GM18517 (cell line): Measurements from ENCODE around the gene KIN.
A peak's percentile ranks its signal among the peaks of the same experiment; 100 is the strongest.
"Not testable (repeated sequence)": the region's sequence is repeated elsewhere in the genome, so short reads cannot be mapped to it uniquely, and the experiment has no call there.

ENCODE experiments used
- ATAC-seq: cut with Tn5 transposase; IDR thresholded peaks from one replicate; pipeline ENCODE4 v1.9.1; 2021; ENCODE audit warnings: mild to moderate bottlenecking, moderate library complexity; ENCODE audit not compliant: unreplicated experiment

KIN gene

GRCh38 chr10:7795605-7796004, 7.8 kb upstream of the KIN start:
- ATAC-seq, result no peak

- ATAC-seq, result no peak
These were observed 6.6 kb upstream of the KIN start for GRCh38 chr10:7794251-7795026.

GRCh38 chr10:7792541-7792940, 4.7 kb upstream of the KIN start:
- no peak for ATAC-seq

GRCh38 chr10:7789390-7789789, 1.6 kb upstream of the KIN start:
- no peak for ATAC-seq

GRCh38 chr10:7788639-7789286, 970 bp upstream of the KIN start:
- ATAC-seq, result peak; percentile 22

- ATAC-seq, result no peak
These were observed 490 bp downstream of the KIN start for GRCh38 chr10:7787150-7787856.

- ATAC-seq, result no peak
These were observed 1.4 kb downstream of the KIN start for GRCh38 chr10:7786430-7786829.

- not testable (repeated sequence) for ATAC-seq
These were observed 5.6 kb downstream of the KIN start for GRCh38 chr10:7782194-7782593.

- ATAC-seq, result no peak
These were observed 11.0 kb downstream of the KIN start for GRCh38 chr10:7776777-7777176.

GRCh38 chr10:7773845-7774801, 13.7 kb downstream of the KIN start:
- ATAC-seq, result no peak

GRCh38 chr10:7768417-7768816, 19.4 kb downstream of the KIN start:
- no peak for ATAC-seq

GRCh38 chr10:7767209-7767608, 20.6 kb downstream of the KIN start:
- no peak for ATAC-seq

GRCh38 chr10:7766241-7766640, 21.6 kb downstream of the KIN start:
- no peak for ATAC-seq

GRCh38 chr10:7763929-7764328, 23.9 kb downstream of the KIN start:
- no peak for ATAC-seq

GRCh38 chr10:7756360-7756992, 31.3 kb downstream of the KIN start:
- no peak for ATAC-seq

- no peak for ATAC-seq
These were observed 32.7 kb downstream of the KIN start for GRCh38 chr10:7755103-7755502.

GRCh38 chr10:7752251-7752650, 35.5 kb downstream of the KIN start:
- no peak for ATAC-seq

- ATAC-seq, result no peak
These were observed 37.6 kb downstream of the KIN start for GRCh38 chr10:7750222-7750621.

GRCh38 chr10:7748637-7749036, 39.2 kb downstream of the KIN start:
- not testable (repeated sequence) for ATAC-seq

- no peak for ATAC-seq
These were observed 43.5 kb downstream of the KIN start for GRCh38 chr10:7744307-7744706.
